NCI-H460 (cell line): ENCODE data around the gene CDYL. TPM values are rescaled to one million over a fixed set of nuclear protein-coding genes. Genes with fewer than 3 reads are reported as not detected.

Experiments
- DNase-seq: peaks from one replicate; pipeline ENCODE4 v3.0.0-alpha.2; 2016; ENCODE audit warnings: low read depth; ENCODE audit errors: extremely low read depth
- total RNA-seq: library from RNA; depleted of rRNA; stranded (reverse); fragments of >200 nt; shearing (Covaris generic); gene quantifications from 2 replicates; pipeline ENCODE4 v1.2.3, GENCODE V29; 2014

CDYL gene
- total RNA-seq, 1 experiment from 2014 or later, result 19.7 TPM

GRCh38 chr6:4953440-4953839 lies 177.2 kb downstream of the CDYL start:
- DNase-seq, result no peak

- no peak for DNase-seq
Observed at GRCh38 chr6:4956625-4957024, 180.4 kb downstream of the CDYL start.

GRCh38 chr6:4957521-4958231 lies 181.5 kb downstream of the CDYL start:
- no peak for DNase-seq

- no peak for DNase-seq
Observed at GRCh38 chr6:4958624-4959023, 182.4 kb downstream of the CDYL start.

GRCh38 chr6:4961322-4962168 lies 185.3 kb downstream of the CDYL start:
- no peak for DNase-seq

- no peak for DNase-seq
Observed at GRCh38 chr6:4962905-4963304, 186.7 kb downstream of the CDYL start.

- DNase-seq, result no peak
Observed at GRCh38 chr6:4964675-4965561, 188.7 kb downstream of the CDYL start.

- DNase-seq, result no peak
Observed at GRCh38 chr6:4965562-4966389, 189.6 kb downstream of the CDYL start.

- no peak for DNase-seq
Observed at GRCh38 chr6:4967301-4968030, 191.3 kb downstream of the CDYL start.

GRCh38 chr6:4969609-4970285 lies 193.5 kb downstream of the CDYL start:
- no peak for DNase-seq

- DNase-seq, result no peak
Observed at GRCh38 chr6:4970739-4971395, 194.7 kb downstream of the CDYL start.

GRCh38 chr6:4971851-4972250 lies 195.6 kb downstream of the CDYL start:
- DNase-seq, result no peak

- no peak for DNase-seq
Observed at GRCh38 chr6:4972438-4972837, 196.2 kb downstream of the CDYL start.

GRCh38 chr6:4973415-4973814 lies 197.2 kb downstream of the CDYL start:
- no peak for DNase-seq

GRCh38 chr6:4973982-4974745 lies 198.0 kb downstream of the CDYL start:
- DNase-seq, result no peak

GRCh38 chr6:4974962-4975361 lies 198.8 kb downstream of the CDYL start:
- no peak for DNase-seq

- DNase-seq, result no peak
Observed at GRCh38 chr6:4975506-4975905, 199.3 kb downstream of the CDYL start.

GRCh38 chr6:4977468-4977867 lies 201.3 kb downstream of the CDYL start:
- DNase-seq, result no peak
